ENCODE measurements around the gene TMEM247. TPM values are rescaled to one million over a fixed set of nuclear protein-coding genes. Genes with fewer than 3 reads are reported as not detected.

The TMEM247 gene
- total and polyA plus RNA-seq, 2 donors (not counting 3 experiments of a cell fraction or from before 2014, with no cell fraction given): not detected

DNA sequence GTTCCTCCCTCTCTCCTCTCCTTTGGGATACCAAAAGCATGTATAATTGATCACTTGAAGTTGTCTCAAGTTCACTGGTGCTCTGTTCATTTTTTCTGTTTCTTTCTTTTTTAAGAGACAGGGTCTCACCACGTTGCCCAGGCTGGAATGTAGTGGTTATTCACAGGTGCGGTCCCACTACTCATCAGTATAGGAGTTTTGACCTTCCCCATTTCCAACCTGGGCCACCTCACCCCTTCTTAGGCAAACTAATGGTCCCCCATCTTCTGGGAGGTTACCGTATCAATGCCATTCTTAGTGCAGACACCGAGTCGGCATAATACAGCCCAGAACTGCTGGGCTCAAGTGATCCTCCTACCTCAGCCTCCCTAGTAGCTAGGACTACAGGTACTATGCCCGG, 31.3 kb upstream of the TMEM247 start:
- ChIA-PET POLR2A (no interaction called here), CTCF (interaction anchor here (0.7 kb wide), 1 partner anchor 73 kb away, joined by 3 read pairs; no protein-coding TSS in a partner anchor)
- no peaks in the 10 kb centered on the region for H3K9me3 ChIP-seq (replicated peaks; ENCODE audit: control insufficient read depth, insufficient read depth, low read length)
- H3K79me2 ChIP-seq (ENCODE audit: control insufficient read depth, insufficient read depth, low read length): no peaks in the 10 kb centered on the region
- H2AFZ ChIP-seq (ENCODE audit: low read depth, low read length): no peak overlapping the region
- H4K20me1 ChIP-seq (replicated peaks; ENCODE audit: control insufficient read depth, extremely low read depth, insufficient read depth, low read length): no peaks in the 10 kb centered on the region
- TF ChIP-seq GATA2 (IDR thresholded peaks at IDR 0.05; ENCODE audit: insufficient read depth, insufficient read length, low read depth, low read length) (no peak), JUN (IDR thresholded peaks at IDR 0.05; ENCODE audit: borderline replicate concordance, insufficient read depth, insufficient read length, low read depth) (no peak), FOS (IDR thresholded peaks at IDR 0.05; ENCODE audit: borderline replicate concordance, insufficient read depth, low read length) (no peak), POLR2A (IDR thresholded peaks at IDR 0.05; ENCODE audit: low read depth, low read length) (no peak), POLR2AphosphoS5 (IDR thresholded peaks at IDR 0.05; ENCODE audit: insufficient read depth, low read depth, low read length) (no peak)
- TF ChIP-seq, protein P1, sequence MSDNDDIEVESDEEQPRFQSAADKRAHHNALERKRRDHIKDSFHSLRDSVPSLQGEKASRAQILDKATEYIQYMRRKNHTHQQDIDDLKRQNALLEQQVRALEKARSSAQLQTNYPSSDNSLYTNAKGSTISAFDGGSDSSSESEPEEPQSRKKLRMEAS (IDR thresholded peaks at IDR 0.05; ENCODE audit: insufficient read depth, insufficient read length): no peak
- TF ChIP-seq, protein P2, sequence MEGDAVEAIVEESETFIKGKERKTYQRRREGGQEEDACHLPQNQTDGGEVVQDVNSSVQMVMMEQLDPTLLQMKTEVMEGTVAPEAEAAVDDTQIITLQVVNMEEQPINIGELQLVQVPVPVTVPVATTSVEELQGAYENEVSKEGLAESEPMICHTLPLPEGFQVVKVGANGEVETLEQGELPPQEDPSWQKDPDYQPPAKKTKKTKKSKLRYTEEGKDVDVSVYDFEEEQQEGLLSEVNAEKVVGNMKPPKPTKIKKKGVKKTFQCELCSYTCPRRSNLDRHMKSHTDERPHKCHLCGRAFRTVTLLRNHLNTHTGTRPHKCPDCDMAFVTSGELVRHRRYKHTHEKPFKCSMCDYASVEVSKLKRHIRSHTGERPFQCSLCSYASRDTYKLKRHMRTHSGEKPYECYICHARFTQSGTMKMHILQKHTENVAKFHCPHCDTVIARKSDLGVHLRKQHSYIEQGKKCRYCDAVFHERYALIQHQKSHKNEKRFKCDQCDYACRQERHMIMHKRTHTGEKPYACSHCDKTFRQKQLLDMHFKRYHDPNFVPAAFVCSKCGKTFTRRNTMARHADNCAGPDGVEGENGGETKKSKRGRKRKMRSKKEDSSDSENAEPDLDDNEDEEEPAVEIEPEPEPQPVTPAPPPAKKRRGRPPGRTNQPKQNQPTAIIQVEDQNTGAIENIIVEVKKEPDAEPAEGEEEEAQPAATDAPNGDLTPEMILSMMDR (IDR thresholded peaks at IDR 0.05; ENCODE audit: extremely low read depth in 1 of 2, insufficient read depth in 1 of 2, low read depth in 1 of 2, low read length in 2 of 2): no peak
- FAIRE-seq (no peak), DNase-seq (ENCODE audit: low read depth, low spot score) (no peak)
- dilution Hi-C loops (cut with MboI; ENCODE audit: extremely low pct_ligation_motif_present, low sequenced_read_pairs): no loop called here
- H3K36me3 ChIP-seq (ENCODE audit: control insufficient read depth in 2 of 2, extremely low read depth in 1 of 2, insufficient read depth in 2 of 2, low read length in 2 of 2): no peaks in the 10 kb centered on the region
- H3K4me1 ChIP-seq (ENCODE audit: control insufficient read depth, extremely low read depth, insufficient read depth, low read length): no peaks in the 10 kb centered on the region
- peaks cover 7 to 17% of the 10 kb centered on the region in 2 experiments for H3K27me3 ChIP-seq (ENCODE audit: control insufficient read depth in 2 of 2, insufficient read depth in 2 of 2, low read length in 2 of 2)
- H3K4me2 ChIP-seq (ENCODE audit: insufficient read depth, low read length): no peak overlapping the region
- intact Hi-C loops (cut with micrococcal nuclease): no loop called here
- no peak overlapping the region for H3K4me3 ChIP-seq (replicated peaks in 1 of 3; ENCODE audit: insufficient read depth in 1 of 3, low read depth in 1 of 3, low read length in 3 of 3)
- H3K9me1 ChIP-seq (replicated peaks; ENCODE audit: control insufficient read depth, extremely low read depth, insufficient read depth, low read length): no peaks in the 10 kb centered on the region
- H3K27ac ChIP-seq (ENCODE audit: insufficient read depth, low read depth, low read length): no peak overlapping the region
- no peak overlapping the region for H3K9ac ChIP-seq (replicated peaks; ENCODE audit: extremely low read depth, insufficient read depth, low read length)
- BruUV-seq (replicated peaks): no TSS peak
